ENCODE data around the gene HOXB6. TPM values are rescaled to one million over a fixed set of nuclear protein-coding genes. Genes with fewer than 3 reads are reported as not detected.
A peak's percentile ranks its signal among the peaks of the same experiment; 100 is the strongest.

The HOXB6 gene
- total RNA-seq, 6 donors from 2014 or later: 1.1 to 11.3 (median 7.0) TPM

DNA sequence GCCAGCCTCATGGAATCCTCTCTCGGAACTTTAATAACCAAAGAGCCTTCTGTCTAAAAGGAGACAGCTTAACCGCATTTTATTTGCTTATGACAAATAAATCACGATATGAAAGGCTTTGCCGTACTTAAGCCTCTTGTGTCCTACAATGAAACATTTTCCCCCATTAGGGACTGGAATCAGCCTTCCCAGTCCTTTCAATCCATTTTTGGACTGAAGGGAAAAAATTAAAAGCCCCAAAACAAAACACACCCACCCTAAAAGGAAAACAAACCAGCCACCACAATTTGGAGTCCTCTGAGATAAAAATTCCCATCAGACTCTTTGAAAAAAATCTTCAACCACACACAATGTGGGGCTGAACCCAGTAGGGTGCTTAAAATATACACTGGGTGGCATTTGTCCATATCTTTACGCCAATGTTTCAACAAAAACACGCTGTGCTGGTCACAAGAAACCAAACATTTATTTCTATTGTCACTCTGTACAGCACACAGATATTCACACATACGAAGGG is 29.7 kb downstream of the HOXB6 start:
- Histone ChIP-seq H3K4me3 (peak overlapping the region in 2 of 4 donors; percentile 20 to 57), H3K27ac (peak overlapping the region; percentile 63 to 87 (median 79)), H3K27me3 (peaks cover 0 to 49% (median 24%) of the 10 kb centered on the region in 4 donors), H3K36me3 (no peaks in the 10 kb centered on the region), H3K4me1 (peaks cover 9 to 16% (median 11%) of the 10 kb centered on the region in 4 donors), H3K9me3 (no peaks in the 10 kb centered on the region)
- 51 to 52% methylated on average over 7 of the region's 7 CpGs for WGBS, 2 donors
- DNase-seq: no peak
- ATAC-seq (ENCODE audit: low FRiP score in 2 of 2): no peak
- TF ChIP-seq POLR2AphosphoS5 (IDR thresholded peaks at IDR 0.05) (no peak), EP300 (IDR thresholded peaks at IDR 0.05) (no peak), POLR2A (IDR thresholded peaks at IDR 0.05) (no peak)
- TF ChIP-seq, protein P1, sequence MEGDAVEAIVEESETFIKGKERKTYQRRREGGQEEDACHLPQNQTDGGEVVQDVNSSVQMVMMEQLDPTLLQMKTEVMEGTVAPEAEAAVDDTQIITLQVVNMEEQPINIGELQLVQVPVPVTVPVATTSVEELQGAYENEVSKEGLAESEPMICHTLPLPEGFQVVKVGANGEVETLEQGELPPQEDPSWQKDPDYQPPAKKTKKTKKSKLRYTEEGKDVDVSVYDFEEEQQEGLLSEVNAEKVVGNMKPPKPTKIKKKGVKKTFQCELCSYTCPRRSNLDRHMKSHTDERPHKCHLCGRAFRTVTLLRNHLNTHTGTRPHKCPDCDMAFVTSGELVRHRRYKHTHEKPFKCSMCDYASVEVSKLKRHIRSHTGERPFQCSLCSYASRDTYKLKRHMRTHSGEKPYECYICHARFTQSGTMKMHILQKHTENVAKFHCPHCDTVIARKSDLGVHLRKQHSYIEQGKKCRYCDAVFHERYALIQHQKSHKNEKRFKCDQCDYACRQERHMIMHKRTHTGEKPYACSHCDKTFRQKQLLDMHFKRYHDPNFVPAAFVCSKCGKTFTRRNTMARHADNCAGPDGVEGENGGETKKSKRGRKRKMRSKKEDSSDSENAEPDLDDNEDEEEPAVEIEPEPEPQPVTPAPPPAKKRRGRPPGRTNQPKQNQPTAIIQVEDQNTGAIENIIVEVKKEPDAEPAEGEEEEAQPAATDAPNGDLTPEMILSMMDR (IDR thresholded peaks at IDR 0.05): no peak

DNA sequence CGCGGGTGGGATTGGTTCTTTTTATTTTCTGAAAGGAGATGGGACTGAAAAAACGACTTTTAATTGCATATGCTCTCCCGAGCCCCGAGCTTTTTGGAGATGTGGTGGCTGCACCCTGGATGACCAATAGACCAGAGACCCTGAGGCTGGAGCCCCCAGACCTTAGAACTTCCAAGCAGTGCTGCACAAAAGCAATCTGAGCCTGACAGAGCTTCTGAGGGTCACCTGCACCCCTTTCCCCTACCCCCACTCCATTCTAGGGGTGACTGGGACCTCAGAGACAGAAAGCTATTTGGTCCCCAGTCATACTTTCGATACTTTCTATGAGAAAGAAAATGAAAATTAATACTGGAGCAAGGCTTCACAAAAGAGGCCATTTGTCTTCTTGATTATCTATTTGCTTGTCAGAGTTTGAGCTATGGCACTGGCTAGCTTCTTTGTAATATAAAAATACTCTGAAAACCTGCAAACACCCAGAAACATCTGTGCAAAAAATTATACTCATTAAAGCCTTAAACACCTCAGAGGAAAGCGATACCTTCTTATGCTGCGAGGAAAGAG is 30.2 kb downstream of the HOXB6 start:
- Histone ChIP-seq H3K27ac (peak overlapping the region; percentile 71 to 87 (median 79)), H3K36me3 (no peaks in the 10 kb centered on the region), H3K4me3 (peak overlapping the region in 2 of 4 donors; percentile 20 to 57), H3K9me3 (no peaks in the 10 kb centered on the region), H3K27me3 (peaks cover 0 to 49% (median 24%) of the 10 kb centered on the region in 4 donors), H3K4me1 (peaks cover 9 to 16% (median 11%) of the 10 kb centered on the region in 4 donors)
- DNase-seq (no peak), ATAC-seq (ENCODE audit: low FRiP score in 2 of 2) (no peak)
- TF ChIP-seq, protein P1 (IDR thresholded peaks at IDR 0.05): no peak
- TF ChIP-seq EP300 (IDR thresholded peaks at IDR 0.05) (no peak), POLR2A (IDR thresholded peaks at IDR 0.05) (no peak), POLR2AphosphoS5 (IDR thresholded peaks at IDR 0.05) (no peak)
- WGBS, 2 donors: 43 to 48% methylated on average over 8 of the region's 8 CpGs

DNA sequence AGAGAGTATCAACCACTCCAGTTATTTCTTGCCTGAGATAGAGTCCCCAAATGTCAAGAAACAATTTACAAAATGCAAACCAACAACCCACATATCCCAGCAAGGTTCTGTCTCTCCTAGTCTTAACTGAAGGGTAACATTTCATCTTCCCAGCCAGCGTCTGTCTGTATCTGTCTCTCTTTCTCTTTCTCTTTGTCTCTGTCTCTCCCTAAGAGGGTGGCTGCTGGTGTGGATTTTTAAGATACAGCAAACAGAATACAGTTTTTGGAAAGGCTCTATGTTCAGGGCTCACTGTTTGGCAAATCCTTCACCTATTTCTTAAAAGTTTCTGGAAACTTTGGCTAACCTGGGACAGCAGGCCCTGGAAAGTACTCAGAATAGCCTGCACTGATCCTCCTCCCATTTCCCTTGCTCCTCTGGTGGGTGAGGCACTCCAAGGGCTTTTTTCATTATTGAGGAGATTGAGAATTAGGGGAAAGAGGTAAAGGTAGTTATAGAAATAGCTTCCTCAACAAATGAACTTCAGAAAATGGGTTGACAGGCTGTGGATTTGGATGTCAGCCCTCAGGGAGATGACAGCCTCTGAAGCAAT is 32.9 kb downstream of the HOXB6 start:
- Histone ChIP-seq H3K9me3 (no peaks in the 10 kb centered on the region), H3K36me3 (no peaks in the 10 kb centered on the region), H3K27ac (peak overlapping the region; percentile 65 to 87 (median 72)), H3K27me3 (peaks cover 0 to 31% (median 14%) of the 10 kb centered on the region in 4 donors), H3K4me3 (no peak overlapping the region), H3K4me1 (peaks cover 12 to 19% (median 16%) of the 10 kb centered on the region in 4 donors)
- 67 to 81% methylated on average over 1 of the region's 1 CpG for WGBS, 2 donors
- TF ChIP-seq POLR2A (IDR thresholded peaks at IDR 0.05) (no peak), POLR2AphosphoS5 (IDR thresholded peaks at IDR 0.05) (no peak), EP300 (IDR thresholded peaks at IDR 0.05) (no peak)
- TF ChIP-seq, protein P1 (IDR thresholded peaks at IDR 0.05): no peak
- DNase-seq (no peak), ATAC-seq (ENCODE audit: low FRiP score in 2 of 2) (no peak)

DNA sequence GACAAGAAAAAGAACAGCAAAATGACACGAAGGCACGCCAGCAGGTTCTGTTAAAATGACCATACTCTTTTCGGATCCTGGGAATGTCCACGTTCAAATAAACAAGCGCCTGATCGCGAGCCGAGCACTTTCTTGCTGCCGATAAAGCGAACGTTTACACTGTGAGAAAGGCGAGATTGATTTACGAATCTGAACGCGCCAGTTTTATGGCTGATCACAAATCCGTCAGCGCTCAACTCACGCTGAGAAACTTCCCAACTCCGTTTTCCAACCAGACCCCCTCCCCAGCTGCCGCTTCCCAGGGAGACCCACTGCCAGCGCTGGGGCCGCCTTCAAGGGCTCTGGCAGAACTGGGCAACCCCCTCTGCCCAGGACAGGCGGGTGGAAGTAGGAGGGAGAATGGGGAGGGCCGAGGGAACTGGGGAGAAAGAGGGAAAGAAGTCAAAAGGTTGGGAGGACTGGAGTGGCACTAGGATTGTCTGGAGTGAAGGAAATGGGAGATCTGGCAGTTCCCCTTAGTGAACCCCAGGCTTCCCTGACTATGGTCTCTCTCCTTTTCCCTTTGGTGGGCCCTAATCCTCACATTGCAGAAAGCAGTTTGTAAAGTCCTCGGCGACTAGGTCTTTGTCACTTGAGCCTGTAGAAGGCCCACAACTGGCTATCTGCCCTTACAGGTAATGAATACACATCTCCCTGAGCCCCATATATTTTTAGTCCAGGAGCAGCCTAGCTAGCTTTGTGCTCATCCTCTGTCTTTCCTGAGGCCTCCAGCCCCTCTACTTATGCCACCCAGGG is 33.6 kb downstream of the HOXB6 start:
- no peak for ATAC-seq (ENCODE audit: low FRiP score in 2 of 2)
- DNase-seq: no peak
- H3K27me3 ChIP-seq: peaks cover 0 to 24% (median 11%) of the 10 kb centered on the region in 4 donors

More for the DNA sequence above, 33.6 kb downstream of the HOXB6 start:
- peak overlapping the region; percentile 65 to 87 (median 72) for H3K27ac ChIP-seq
- no peaks in the 10 kb centered on the region for H3K9me3 ChIP-seq
- WGBS, 2 donors: 37 to 38% methylated on average over 26 of the region's 26 CpGs
- H3K4me3 ChIP-seq: peak overlapping the region in 2 of 4 donors; percentile 8 to 21
- H3K36me3 ChIP-seq: no peaks in the 10 kb centered on the region
- TF ChIP-seq, protein P1 (IDR thresholded peaks at IDR 0.05): no peak
- TF ChIP-seq POLR2A (IDR thresholded peaks at IDR 0.05) (no peak), EP300 (IDR thresholded peaks at IDR 0.05) (no peak), POLR2AphosphoS5 (IDR thresholded peaks at IDR 0.05) (no peak)
- H3K4me1 ChIP-seq: peaks cover 5 to 15% (median 13%) of the 10 kb centered on the region in 4 donors

Measured in upper lobe of left lung (tissue), 6 donors.